HG03378 (cell line): ENCODE measurements around the gene FOXI1.
"Not testable (repeated sequence)": the region's sequence is repeated elsewhere in the genome, so short reads cannot be mapped to it uniquely, and the experiment has no call there.

Experiments
- ATAC-seq: cut with Tn5 transposase; IDR thresholded peaks from one replicate; pipeline ENCODE4 v1.9.1; 2021; ENCODE audit warnings: mild to moderate bottlenecking, moderate library complexity; ENCODE audit not compliant: unreplicated experiment

FOXI1 gene

GRCh38 chr5:170092455-170093101 is 13.1 kb upstream of the FOXI1 start:
- ATAC-seq, result no peak

- not testable (repeated sequence) for ATAC-seq
Observed at GRCh38 chr5:170094329-170094728, 11.4 kb upstream of the FOXI1 start.

GRCh38 chr5:170095646-170096045 is 10.1 kb upstream of the FOXI1 start:
- ATAC-seq, result no peak

GRCh38 chr5:170097934-170098333 is 7.8 kb upstream of the FOXI1 start:
- no peak for ATAC-seq

GRCh38 chr5:170100066-170100943 is 5.4 kb upstream of the FOXI1 start:
- no peak for ATAC-seq

GRCh38 chr5:170103447-170103846 is 2.2 kb upstream of the FOXI1 start:
- no peak for ATAC-seq

GRCh38 chr5:170104299-170104698 is 1.4 kb upstream of the FOXI1 start:
- ATAC-seq, result no peak

GRCh38 chr5:170104710-170105109 is 987 bp upstream of the FOXI1 start:
- ATAC-seq, result no peak

GRCh38 chr5:170107674-170108073 is 2.0 kb downstream of the FOXI1 start:
- ATAC-seq, result no peak

- no peak for ATAC-seq
Observed at GRCh38 chr5:170108266-170108785, 2.6 kb downstream of the FOXI1 start.

GRCh38 chr5:170109059-170110031 is 3.6 kb downstream of the FOXI1 start:
- ATAC-seq, result no peak

- ATAC-seq, result no peak
Observed at GRCh38 chr5:170110403-170111087, 4.8 kb downstream of the FOXI1 start.

GRCh38 chr5:170111088-170111785 is 5.5 kb downstream of the FOXI1 start:
- ATAC-seq, result no peak

GRCh38 chr5:170112876-170113521 is 7.3 kb downstream of the FOXI1 start:
- no peak for ATAC-seq

GRCh38 chr5:170113522-170113900 is 7.8 kb downstream of the FOXI1 start:
- ATAC-seq, result no peak

GRCh38 chr5:170114271-170114670 is 8.6 kb downstream of the FOXI1 start:
- no peak for ATAC-seq

- ATAC-seq, result no peak
Observed at GRCh38 chr5:170115925-170116324, 10.2 kb downstream of the FOXI1 start.

GRCh38 chr5:170117736-170118135 is 12.0 kb downstream of the FOXI1 start:
- ATAC-seq, result no peak

GRCh38 chr5:170120576-170120975 is 14.9 kb downstream of the FOXI1 start:
- no peak for ATAC-seq
